Sigmoid colon (tissue), 7 donors: ENCODE results near the gene CD99. TPM values are rescaled to one million over a fixed set of nuclear protein-coding genes. Genes with fewer than 3 reads are reported as not detected.

ENCODE experiments used
- DNase-seq: peaks from one replicate; pipeline ENCODE4 v3.0.0-alpha.2; 2019
- H3K27ac ChIP-seq, 4 donors: fragments of 200-600 bp; sonication (generic); one replicate each; pipeline ENCODE4 v1.5.1; 2016 to 2019; ENCODE audit warnings: mild to moderate bottlenecking in 1 of 4
- H3K27me3 ChIP-seq, 3 donors: fragments of 200-600 bp; sonication (generic); one replicate each; pipeline ENCODE4 v1.5.1; 2019; ENCODE audit warnings: mild to moderate bottlenecking in 1 of 3
- H3K36me3 ChIP-seq, 4 donors: fragments of 200-600 bp; sonication (generic); one replicate each; pipeline ENCODE4 v1.5.1; 2016 to 2019
- H3K4me1 ChIP-seq, 4 donors: fragments of 200-600 bp; sonication (generic); one replicate each; pipeline ENCODE4 v1.5.1; 2017 to 2019
- H3K4me3 ChIP-seq, 4 donors: fragments of 200-600 bp; sonication (generic); one replicate each; pipeline ENCODE4 v1.5.1; 2017 to 2019; ENCODE audit warnings: mild to moderate bottlenecking in 2 of 4, moderate library complexity in 1 of 4
- H3K9me3 ChIP-seq, 4 donors: fragments of 200-600 bp in 3 of 4; sonication (generic) in 3 of 4; one replicate each; pipeline versions ENCODE4 v1.5.1 to v1.6.1; 2013 to 2019
- CTCF ChIP-seq, 4 experiments: fragments of 450-650 bp in 3 of 4; fragments of 200-600 bp in 1 of 4; IDR thresholded peaks; one replicate each; pipeline ENCODE4 v1.5.1; 2016 to 2019; ENCODE audit warnings: antibody characterized with exemption in 4 of 4, mild to moderate bottlenecking in 3 of 4, moderate library complexity in 2 of 4
- EP300 ChIP-seq, 4 donors: sonication (generic); formaldehyde crosslinking; IDR thresholded peaks; one replicate each; pipeline ENCODE4 v1.6.1; 2017; ENCODE audit warnings: antibody characterized with exemption in 4 of 4
- POLR2A ChIP-seq, 2 donors: fragments of 450-650 bp; IDR thresholded peaks; one replicate each; pipeline ENCODE4 v1.6.1; 2016; ENCODE audit warnings: antibody characterized with exemption in 2 of 2, mild to moderate bottlenecking in 2 of 2, moderate library complexity in 2 of 2
- POLR2AphosphoS5 ChIP-seq, 4 donors: sonication (generic); formaldehyde crosslinking; IDR thresholded peaks; one replicate each; pipeline ENCODE4 v1.6.1; 2017; ENCODE audit warnings: antibody characterized with exemption in 4 of 4
- WGBS, 2 donors: extraction: QIAGEN DNeasy Blood & Tissue Kit; methylation state at CpG; one replicate each; pipeline ENCODE4 v1.1.7; 2013; 5-methylcytosine and 5-hydroxymethylcytosine counted together
- intact Hi-C: fragments of 100-400 bp; cut with DNase I; formaldehyde crosslinking; loops from one replicate; pipeline ENCODE4 v1.15.1; 2023
- polyA plus RNA-seq, 3 donors: library from polyadenylated mRNA; stranded (reverse); fragments of 200-250 nt; gene quantifications; one replicate each; pipeline ENCODE4 v1.2.3, GENCODE V29; 2013
- total RNA-seq, 4 donors: library from RNA; depleted of rRNA; stranded (reverse); fragments of >200 nt; gene quantifications; one replicate each; pipeline ENCODE4 v1.1.0, GENCODE V29; 2016
- donor health status: healthy with polysubstance abuse.
- donor health status: Bipolar disorder and iron deficiency.
- donor health status: healthy.

Gene CD99
- total and polyA plus RNA-seq, 7 donors = 77.2 to 552 (median 285) TPM

- Histone ChIP-seq H3K9me3 (no peaks in the 10 kb centered on the region), H3K4me1 (no peaks in the 10 kb centered on the region), H3K27me3 (no peaks in the 10 kb centered on the region), H3K27ac (no peak overlapping the region), H3K36me3 (no peaks in the 10 kb centered on the region), H3K4me3 (no peak overlapping the region)
- 78 to 85% methylated on average over 4 of the region's 4 CpGs for WGBS, 2 donors
- TF ChIP-seq CTCF (IDR thresholded peaks at IDR 0.05) = no peak
- no peak for TF ChIP-seq POLR2A (IDR thresholded peaks at IDR 0.05)
- no peak for TF ChIP-seq POLR2AphosphoS5 (IDR thresholded peaks at IDR 0.05)
- no peak for TF ChIP-seq EP300 (IDR thresholded peaks at IDR 0.05)
- no peak for DNase-seq
- intact Hi-C loops = no loop called here
Observed at GRCh38 chrX:2785538-2785937, 94.4 kb downstream of the CD99 start.

GRCh38 chrX:2788980-2789379 is 97.9 kb downstream of the CD99 start:
- Histone ChIP-seq H3K36me3 (no peaks in the 10 kb centered on the region), H3K27ac (no peak overlapping the region), H3K4me3 (no peak overlapping the region), H3K27me3 (no peaks in the 10 kb centered on the region), H3K4me1 (no peaks in the 10 kb centered on the region), H3K9me3 (no peaks in the 10 kb centered on the region)
- TF ChIP-seq POLR2A (IDR thresholded peaks at IDR 0.05) = no peak
- TF ChIP-seq EP300 (IDR thresholded peaks at IDR 0.05) = no peak
- TF ChIP-seq CTCF (IDR thresholded peaks at IDR 0.05) = no peak
- TF ChIP-seq POLR2AphosphoS5 (IDR thresholded peaks at IDR 0.05) = no peak
- intact Hi-C loops = no loop called here
- WGBS, 2 donors = 80 to 89% methylated on average over 4 of the region's 4 CpGs
- no peak for DNase-seq

GRCh38 chrX:2789569-2789968 is 98.5 kb downstream of the CD99 start:
- Histone ChIP-seq H3K27ac (no peak overlapping the region), H3K36me3 (no peaks in the 10 kb centered on the region), H3K4me1 (no peaks in the 10 kb centered on the region), H3K9me3 (no peaks in the 10 kb centered on the region), H3K27me3 (no peaks in the 10 kb centered on the region), H3K4me3 (no peak overlapping the region)
- 89 to 93% methylated on average over 3 of the region's 3 CpGs for WGBS, 2 donors
- DNase-seq = no peak
- TF ChIP-seq CTCF (IDR thresholded peaks at IDR 0.05) = no peak
- intact Hi-C loops = no loop called here

Other genes with a start within 250 kb of the CD99 start
- gene DHRSX, start 190.3 kb upstream of the CD99 start, total RNA-seq = 10 to 100 TPM; 12.5 to 25.2 (median 15.1) TPM
- gene DHRSX, start 190.3 kb upstream of the CD99 start, polyA plus RNA-seq = 10 to 100 TPM; 12.5 to 16.8 (median 16.2) TPM
- gene ZBED1, start 190.3 kb upstream of the CD99 start, total RNA-seq = 10 to 100 TPM; 25.8 to 35.6 (median 27.6) TPM
- gene ZBED1, start 190.3 kb upstream of the CD99 start, polyA plus RNA-seq = 10 to 100 TPM; 24.6 to 30.6 (median 29.4) TPM
- gene XG, start 60.7 kb downstream of the CD99 start, total RNA-seq = 1 to 10 TPM in 1 of 4 donors, not detected in 3; 1.1 TPM
- under 1 TPM in 1 of 3 donors, not detected in 2; 0.03 TPM for gene XG, start 60.7 kb downstream of the CD99 start, polyA plus RNA-seq
- gene GYG2, start 137.6 kb downstream of the CD99 start, total RNA-seq = 1 to 10 TPM; 1.6 to 5.0 (median 3.4) TPM
- 1 to 10 TPM; 3.2 to 6.0 (median 5.4) TPM for gene GYG2, start 137.6 kb downstream of the CD99 start, polyA plus RNA-seq
- 10 to 100 TPM in 2 of 4 donors, 1 to 10 TPM in 2; 8.6 to 10.5 (median 9.7) TPM for gene ARSD, start 238.0 kb downstream of the CD99 start, total RNA-seq
- 10 to 100 TPM in 2 of 3 donors, 1 to 10 TPM in 1; 4.2 to 14.4 (median 11.0) TPM for gene ARSD, start 238.0 kb downstream of the CD99 start, polyA plus RNA-seq